Kidney (tissue), 14 donors: Measurements from ENCODE around the gene TAPT1. TPM values are rescaled to one million over a fixed set of nuclear protein-coding genes. Genes with fewer than 3 reads are reported as not detected.

ENCODE experiments used
- DNase-seq, 5 donors: peaks; one replicate each; pipeline ENCODE4 v3.0.0-alpha.2; 2013 to 2020
- FAIRE-seq: peaks from 2 replicates; lab custom pipeline; 2012; peaks lifted over from hg19 to GRCh38; lab: Jason Lieb, UNC
- H3K27ac ChIP-seq, 2 donors: one replicate each; pipeline ENCODE4 v1.7.0; 2013; ENCODE audit warnings: low read depth in 2 of 2, low read length in 2 of 2, inconsistent platforms in 1 of 2
- H3K27me3 ChIP-seq: one replicate; pipeline ENCODE4 v1.7.1; 2013; ENCODE audit warnings: low read length, inconsistent platforms; ENCODE audit not compliant: control insufficient read depth, insufficient read depth
- H3K36me3 ChIP-seq, 3 donors: one replicate each; pipeline versions ENCODE4 v1.7.0 to v1.7.1; 2013; ENCODE audit warnings: low read length in 3 of 3, control low read depth in 1 of 3, inconsistent platforms in 1 of 3; ENCODE audit not compliant: insufficient read depth in 3 of 3, control insufficient read depth in 2 of 3
- H3K4me1 ChIP-seq, 3 donors: one replicate each; pipeline versions ENCODE4 v1.7.0 to v1.7.1; 2013; ENCODE audit warnings: low read length in 3 of 3, inconsistent platforms in 1 of 3, low read depth in 1 of 3; ENCODE audit not compliant: control insufficient read depth in 2 of 3, insufficient read depth in 2 of 3
- H3K4me3 ChIP-seq, 3 donors: one replicate each; pipeline versions ENCODE4 v1.7.0 to v1.8.1; 2013; ENCODE audit warnings: low read length in 3 of 3, control low read depth in 1 of 3, inconsistent platforms in 1 of 3
- H3K9ac ChIP-seq, 3 donors: one replicate each; pipeline versions ENCODE4 v1.7.0 to v1.7.1; 2013; ENCODE audit warnings: low read length in 3 of 3, control low read depth in 1 of 3, inconsistent platforms in 1 of 3
- H3K9me3 ChIP-seq, 3 donors: one replicate each; pipeline versions ENCODE4 v1.7.0 to v1.7.1; 2013; ENCODE audit warnings: low read length in 3 of 3, control low read depth in 1 of 3, inconsistent platforms in 1 of 3; ENCODE audit not compliant: control insufficient read depth in 2 of 3, insufficient read depth in 1 of 3
- CTCF ChIP-seq: IDR thresholded peaks from 3 replicates; pipeline ENCODE4 v1.5.1; 2012; ENCODE audit warnings: mild to moderate bottlenecking, moderate library complexity, borderline replicate concordance; ENCODE audit not compliant: insufficient read depth; ENCODE audit errors: extremely low read depth
- intact Hi-C: fragments of 100-400 bp; cut with DNase I; formaldehyde crosslinking; loops from one replicate; pipeline ENCODE4 v1.11.1; 2022
- polyA plus RNA-seq: library from polyadenylated mRNA; stranded (reverse); fragments of 350-450 nt; fragmentation: Illumina TruSeq; extraction: RNeasy Lipid Tissue Mini Kit (QIAGEN cat#74804); gene quantifications from one replicate; pipeline ENCODE4 v1.2.3, GENCODE V29; 2014; ENCODE audit warnings: low read depth, low replicate concordance; ENCODE audit not compliant: insufficient read depth
- total RNA-seq: library from RNA; stranded (reverse); fragmentation: NEBNext Ultra II Directional; extraction: Animal tissue kit (Norgen Biotek cat#: 25700); gene quantifications from one replicate; pipeline ENCODE4 v1.2.1, GENCODE V29; 2021
- donor health status: control.
- donor health status: control.
- donor health status: control.
- donor health status: control.
- donor health status: control.
- donor health status: DM: yes; HTN: yes; CAD: no.
- donor health status: Normal renal cell carcinoma (clear cell type).

TAPT1 gene
- total and polyA plus RNA-seq, 2 donors from 2014 or later: 20.8 to 36.8 TPM

- intact Hi-C loops: loop anchor here (10.0 kb wide), 1 partner anchor 178 kb away; no protein-coding TSS in a partner anchor
- FAIRE-seq (no peak), DNase-seq (no peak)
- TF ChIP-seq CTCF: no peak
- Histone ChIP-seq H3K4me3 (no peak overlapping the region), H3K9ac (no peak overlapping the region), H3K27me3 (no peaks in the 10 kb centered on the region), H3K36me3 (no peaks in the 10 kb centered on the region), H3K9me3 (no peaks in the 10 kb centered on the region), H3K27ac (no peak overlapping the region), H3K4me1 (peaks cover 0 to 2% (median 0%) of the 10 kb centered on the region in 3 donors)
Observed at GRCh38 chr4:16203083-16203482, 23.2 kb downstream of the TAPT1 start.

GRCh38 chr4:16202598-16202997 is 23.7 kb downstream of the TAPT1 start:
- H3K9me3 ChIP-seq: no peaks in the 10 kb centered on the region
- H3K9ac ChIP-seq: no peak overlapping the region
- intact Hi-C loops: loop anchor here (10.0 kb wide), 1 partner anchor 178 kb away; no protein-coding TSS in a partner anchor
- no peaks in the 10 kb centered on the region for H3K27me3 ChIP-seq
- H3K4me1 ChIP-seq: peaks cover 0 to 2% (median 0%) of the 10 kb centered on the region in 3 donors
- no peaks in the 10 kb centered on the region for H3K36me3 ChIP-seq
- TF ChIP-seq CTCF: no peak
- H3K27ac ChIP-seq: no peak overlapping the region
- DNase-seq (no peak), FAIRE-seq (no peak)
- no peak overlapping the region for H3K4me3 ChIP-seq

GRCh38 chr4:16199093-16199492 is 27.2 kb downstream of the TAPT1 start:
- peak; percentile 20 for TF ChIP-seq CTCF
- Histone ChIP-seq H3K4me3 (no peak overlapping the region), H3K27me3 (no peaks in the 10 kb centered on the region), H3K9me3 (no peaks in the 10 kb centered on the region), H3K4me1 (peaks cover 0 to 2% (median 0%) of the 10 kb centered on the region in 3 donors), H3K36me3 (no peaks in the 10 kb centered on the region), H3K27ac (no peak overlapping the region), H3K9ac (no peak overlapping the region)
- DNase-seq: peak in 2 of 5 donors; percentile 32 to 53
- FAIRE-seq: peak; percentile 97
- intact Hi-C loops: no loop called here
